Transverse colon (tissue), 4 donors: ENCODE data around the gene ATL1. TPM values are rescaled to one million over a fixed set of nuclear protein-coding genes. Genes with fewer than 3 reads are reported as not detected.

Experiments used
- DNase-seq: peaks from one replicate; pipeline ENCODE4 v3.0.0-alpha.2; 2019
- H3K27ac ChIP-seq, 4 donors: fragments of 200-600 bp; sonication (generic); 2 replicates each; pipeline ENCODE4 v1.5.1; 2016 to 2018; ENCODE audit warnings: inconsistent platforms in 4 of 4
- H3K27me3 ChIP-seq: fragments of 200-600 bp; sonication (generic); 2 replicates; pipeline ENCODE4 v1.5.1; 2017; ENCODE audit warnings: inconsistent platforms
- H3K36me3 ChIP-seq, 4 donors: fragments of 200-600 bp; sonication (generic); 2 replicates each; pipeline ENCODE4 v1.5.1; 2017 to 2019; ENCODE audit warnings: inconsistent platforms in 4 of 4
- H3K4me1 ChIP-seq, 4 donors: fragments of 200-600 bp; sonication (generic); 2 replicates each; pipeline ENCODE4 v1.5.1; 2017 to 2020; ENCODE audit warnings: inconsistent platforms in 4 of 4
- H3K4me3 ChIP-seq, 4 donors: fragments of 200-600 bp; sonication (generic); 1 replicate in 1 of 4; 2 replicates in 3 of 4; pipeline versions ENCODE4 v1.5.1 to v1.6.1; 2017 to 2019; ENCODE audit warnings: inconsistent platforms in 4 of 4
- H3K9me3 ChIP-seq, 2 donors: fragments of 200-600 bp; sonication (generic); 2 replicates each; pipeline ENCODE4 v1.5.1; 2017 to 2019; ENCODE audit warnings: inconsistent platforms in 2 of 2
- EP300 ChIP-seq: sonication (generic); formaldehyde crosslinking; IDR thresholded peaks from one replicate; pipeline ENCODE4 v1.6.1; 2017; ENCODE audit warnings: antibody characterized with exemption, low read depth
- POLR2A ChIP-seq: fragments of 450-650 bp; IDR thresholded peaks from one replicate; pipeline ENCODE4 v1.6.1; 2016; ENCODE audit warnings: antibody characterized with exemption, mild to moderate bottlenecking, moderate library complexity
- POLR2AphosphoS5 ChIP-seq, 3 donors: sonication (generic); formaldehyde crosslinking; IDR thresholded peaks; one replicate each; pipeline ENCODE4 v1.6.1; 2016; ENCODE audit warnings: antibody characterized with exemption in 3 of 3
- WGBS, 2 donors: methylation state at CpG; one replicate each; pipeline ENCODE4 v1.1.5; 2018; ENCODE audit warnings: low coverage in 1 of 2; 5-methylcytosine and 5-hydroxymethylcytosine counted together
- in situ Hi-C, 4 donors: fragments of 200-750 bp; cut with MboI; loops; one replicate each; pipeline versions ENCODE4 v1.15.0 to v1.15.1; 2017; ENCODE audit warnings: low sequenced_read_pairs in 3 of 4, low pct_ligation_motif_present in 1 of 4, low pct_unique_long_range_greater_than_20kb in 1 of 4
- intact Hi-C: fragments of 100-400 bp; cut with DNase I; formaldehyde crosslinking; loops from one replicate; pipeline ENCODE4 v1.15.1; 2023; ENCODE audit warnings: low total_unique reads
- total RNA-seq, 4 donors: library from RNA; depleted of rRNA; stranded (reverse); fragments of >200 nt; gene quantifications; one replicate each; pipeline ENCODE4 v1.1.0, GENCODE V29; 2016
- TF ChIP-seq, protein P1 (sequence below), 5 experiments: fragments of 200-600 bp in 3 of 5; fragments of 450-650 bp in 2 of 5; sonication (generic) in 3 of 5; IDR thresholded peaks; 1 replicate in 2 of 5; 2 replicates in 3 of 5; pipeline ENCODE4 v1.5.1; 2016 to 2017; ENCODE audit warnings: antibody characterized with exemption in 5 of 5, inconsistent platforms in 3 of 5, mild to moderate bottlenecking in 2 of 5, moderate library complexity in 1 of 5

ATL1 gene
- total RNA-seq, 4 donors from 2014 or later = 1.1 to 14.1 (median 11.4) TPM; not detected in 1

DNA sequence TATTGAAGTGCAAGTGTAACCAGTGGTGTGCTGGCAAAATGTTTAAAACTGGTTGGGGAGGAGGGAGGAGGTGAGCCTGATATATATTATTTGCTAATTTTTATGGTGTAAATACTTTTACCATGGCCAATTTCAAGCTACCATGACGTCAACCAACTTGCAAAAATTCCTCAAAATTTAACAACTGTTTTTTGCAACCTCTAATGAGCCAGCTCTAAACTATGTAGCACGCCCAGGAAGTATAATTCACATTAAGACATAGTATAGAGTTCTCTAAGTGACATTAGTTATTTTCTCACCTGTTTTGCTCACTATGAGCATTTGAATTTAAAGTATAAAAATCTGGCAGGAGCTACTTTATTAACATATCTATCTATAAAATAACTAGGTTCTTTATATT lies 41.4 kb downstream of the ATL1 start:
- Histone ChIP-seq H3K27me3 (no peaks in the 10 kb centered on the region), H3K36me3 (no peaks in the 10 kb centered on the region), H3K4me3 (no peak overlapping the region), H3K4me1 (peaks cover 0 to 12% (median 1%) of the 10 kb centered on the region in 4 donors), H3K9me3 (no peaks in the 10 kb centered on the region), H3K27ac (no peak overlapping the region)
- no peak for DNase-seq
- WGBS, 2 donors = 90 to 91% methylated on average over 2 of the region's 2 CpGs
- TF ChIP-seq, protein P1, sequence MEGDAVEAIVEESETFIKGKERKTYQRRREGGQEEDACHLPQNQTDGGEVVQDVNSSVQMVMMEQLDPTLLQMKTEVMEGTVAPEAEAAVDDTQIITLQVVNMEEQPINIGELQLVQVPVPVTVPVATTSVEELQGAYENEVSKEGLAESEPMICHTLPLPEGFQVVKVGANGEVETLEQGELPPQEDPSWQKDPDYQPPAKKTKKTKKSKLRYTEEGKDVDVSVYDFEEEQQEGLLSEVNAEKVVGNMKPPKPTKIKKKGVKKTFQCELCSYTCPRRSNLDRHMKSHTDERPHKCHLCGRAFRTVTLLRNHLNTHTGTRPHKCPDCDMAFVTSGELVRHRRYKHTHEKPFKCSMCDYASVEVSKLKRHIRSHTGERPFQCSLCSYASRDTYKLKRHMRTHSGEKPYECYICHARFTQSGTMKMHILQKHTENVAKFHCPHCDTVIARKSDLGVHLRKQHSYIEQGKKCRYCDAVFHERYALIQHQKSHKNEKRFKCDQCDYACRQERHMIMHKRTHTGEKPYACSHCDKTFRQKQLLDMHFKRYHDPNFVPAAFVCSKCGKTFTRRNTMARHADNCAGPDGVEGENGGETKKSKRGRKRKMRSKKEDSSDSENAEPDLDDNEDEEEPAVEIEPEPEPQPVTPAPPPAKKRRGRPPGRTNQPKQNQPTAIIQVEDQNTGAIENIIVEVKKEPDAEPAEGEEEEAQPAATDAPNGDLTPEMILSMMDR (IDR thresholded peaks at IDR 0.05) = no peak
- no peak for TF ChIP-seq POLR2A
- intact Hi-C loops = no loop called here
- in situ Hi-C loops = no loop called here

- peaks cover 0 to 12% (median 1%) of the 10 kb centered on the region in 4 donors for H3K4me1 ChIP-seq
- no peaks in the 10 kb centered on the region for H3K27me3 ChIP-seq
- no peak for DNase-seq
- H3K9me3 ChIP-seq = no peaks in the 10 kb centered on the region
- TF ChIP-seq EP300 (no peak), POLR2AphosphoS5 (IDR thresholded peaks at IDR 0.05) (no peak), POLR2A (no peak)
- TF ChIP-seq, protein P1 (IDR thresholded peaks at IDR 0.05) = no peak
- no peaks in the 10 kb centered on the region for H3K36me3 ChIP-seq
- WGBS, 2 donors = 80 to 89% methylated on average over 1 to 3 of the region's 3 CpGs
- intact Hi-C loops = no loop called here
- in situ Hi-C loops = no loop called here
- H3K4me3 ChIP-seq = no peak overlapping the region
- H3K27ac ChIP-seq = no peak overlapping the region
Observed at GRCh38 chr14:50602035-50602434, 42.1 kb downstream of the ATL1 start.

DNA sequence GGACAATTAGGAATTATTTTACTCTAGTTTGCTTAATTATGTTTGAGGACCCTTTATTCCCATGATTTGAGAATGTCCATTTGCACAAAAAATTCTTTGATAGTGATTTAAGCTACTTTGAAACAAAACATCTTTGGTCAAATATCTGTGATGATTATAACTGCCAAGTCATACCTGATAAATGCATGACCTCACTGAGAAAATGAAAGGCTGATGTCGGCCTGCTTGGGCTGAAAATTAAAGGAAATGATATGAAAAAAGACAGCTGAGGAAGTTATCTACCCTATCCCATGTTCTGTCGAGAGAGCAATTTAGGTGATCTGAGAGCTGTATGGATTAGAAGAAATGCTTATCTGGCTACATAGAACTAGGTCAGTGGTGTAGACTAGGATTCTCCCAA lies 43.6 kb downstream of the ATL1 start:
- no peaks in the 10 kb centered on the region for H3K36me3 ChIP-seq
- no peak overlapping the region for H3K4me3 ChIP-seq
- H3K9me3 ChIP-seq = no peaks in the 10 kb centered on the region
- TF ChIP-seq POLR2AphosphoS5 (IDR thresholded peaks at IDR 0.05) (no peak), EP300 (no peak)
- 79 to 83% methylated on average over 2 of the region's 2 CpGs for WGBS, 2 donors
- in situ Hi-C loops (no loop called here), intact Hi-C loops (no loop called here)
- H3K27me3 ChIP-seq = no peaks in the 10 kb centered on the region
- H3K4me1 ChIP-seq = peaks cover 0 to 12% (median 1%) of the 10 kb centered on the region in 4 donors
- H3K27ac ChIP-seq = no peak overlapping the region
- DNase-seq = no peak

GRCh38 chr14:50605766-50606165 lies 45.8 kb downstream of the ATL1 start:
- in situ Hi-C loops = no loop called here
- peaks cover 0 to 1% (median 0%) of the 10 kb centered on the region in 4 donors for H3K4me1 ChIP-seq

More at GRCh38 chr14:50605766-50606165, 45.8 kb downstream of the ATL1 start:
- no peak overlapping the region for H3K4me3 ChIP-seq
- H3K9me3 ChIP-seq = no peaks in the 10 kb centered on the region
- intact Hi-C loops = no loop called here
- DNase-seq = no peak
- H3K27ac ChIP-seq = no peak overlapping the region
- TF ChIP-seq, protein P1 (IDR thresholded peaks at IDR 0.05) = no peak
- no peak for TF ChIP-seq EP300
- TF ChIP-seq POLR2AphosphoS5 (IDR thresholded peaks at IDR 0.05) = no peak
- no peak for TF ChIP-seq POLR2A
- 21 to 50% methylated on average over 1 of the region's 1 CpG for WGBS, 2 donors
- H3K36me3 ChIP-seq = no peaks in the 10 kb centered on the region
- no peaks in the 10 kb centered on the region for H3K27me3 ChIP-seq
